GM21723 (cell line): Measurements from ENCODE around the gene RNU5B-1.
"Not testable (repeated sequence)": the region's sequence is repeated elsewhere in the genome, so short reads cannot be mapped to it uniquely, and the experiment has no call there.

Source experiments
- ATAC-seq: cut with Tn5 transposase; IDR thresholded peaks from one replicate; pipeline ENCODE4 v1.9.1; 2021; ENCODE audit warnings: mild to moderate bottlenecking, moderate library complexity; ENCODE audit not compliant: unreplicated experiment

RNU5B-1 gene

DNA sequence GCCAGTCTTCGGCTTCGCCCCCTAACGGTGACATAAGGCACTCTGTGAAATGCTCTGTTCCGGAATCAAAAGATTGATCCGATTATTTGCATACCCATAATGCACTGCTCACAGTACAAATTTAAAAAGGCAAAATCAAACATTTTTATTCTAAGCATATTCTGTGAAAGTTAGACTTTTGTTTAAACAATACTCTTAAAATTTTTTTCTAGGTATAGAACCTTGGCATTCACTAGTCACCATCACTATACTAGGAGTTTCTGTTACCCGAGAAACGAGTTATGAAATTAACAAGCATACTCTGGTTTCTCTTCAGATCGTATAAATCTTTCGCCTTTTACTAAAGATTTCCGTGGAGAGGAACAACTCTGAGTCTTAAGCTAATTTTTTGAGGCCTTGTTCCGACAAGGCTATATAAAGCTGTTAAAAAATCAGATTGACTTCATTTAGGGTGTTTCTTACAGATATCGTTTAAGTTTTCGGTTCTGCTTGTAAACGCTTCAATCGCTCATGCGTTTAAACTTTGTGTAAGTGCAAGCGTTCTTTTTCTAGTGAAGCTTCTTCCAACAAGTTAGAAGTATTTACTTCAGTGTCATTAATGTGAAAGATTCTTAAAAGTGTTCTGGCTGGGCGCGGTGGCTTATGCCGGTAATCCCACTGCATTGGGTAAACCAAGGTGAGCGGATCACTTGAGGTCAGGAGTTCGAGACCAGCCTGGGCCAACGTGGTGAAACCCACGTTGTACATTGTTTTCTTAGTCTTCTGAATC, at the start of gene RNU5B-1:
RNU5B-1 (plus strand) TSS at position 297 of the 769 bp plus-strand sequence.
- peak; percentile 68 for ATAC-seq

DNA sequence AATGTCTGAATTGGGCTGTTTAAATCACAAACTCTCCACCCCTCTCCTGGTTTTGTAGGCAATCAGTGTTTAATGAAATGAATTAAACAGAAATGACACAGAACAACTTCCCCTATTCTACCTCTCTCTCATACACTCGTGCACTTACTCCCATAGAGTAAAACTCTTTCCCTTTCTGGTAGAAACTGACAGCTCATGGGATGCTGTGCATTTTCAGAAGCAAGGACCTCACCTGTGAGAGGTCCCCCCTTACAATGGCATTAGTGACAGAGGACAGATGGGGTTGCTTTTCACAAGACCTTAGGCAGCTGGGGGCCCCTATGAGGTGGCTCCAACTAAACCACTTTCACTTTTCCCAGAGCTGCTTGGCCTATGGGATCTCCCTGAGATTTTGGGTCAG, 49.7 kb upstream of the RNU5B-1 start:
- ATAC-seq = no peak

- ATAC-seq = no peak
Observed at GRCh38 chr15:65255486-65256140, 48.9 kb upstream of the RNU5B-1 start.

GRCh38 chr15:65258375-65259262, 45.9 kb upstream of the RNU5B-1 start:
- ATAC-seq = no peak

- ATAC-seq = no peak
Observed at GRCh38 chr15:65259367-65259797, 45.1 kb upstream of the RNU5B-1 start.

- no peak for ATAC-seq
Observed at GRCh38 chr15:65260968-65261367, 43.5 kb upstream of the RNU5B-1 start.

GRCh38 chr15:65263313-65263712, 41.2 kb upstream of the RNU5B-1 start:
- ATAC-seq = no peak

DNA sequence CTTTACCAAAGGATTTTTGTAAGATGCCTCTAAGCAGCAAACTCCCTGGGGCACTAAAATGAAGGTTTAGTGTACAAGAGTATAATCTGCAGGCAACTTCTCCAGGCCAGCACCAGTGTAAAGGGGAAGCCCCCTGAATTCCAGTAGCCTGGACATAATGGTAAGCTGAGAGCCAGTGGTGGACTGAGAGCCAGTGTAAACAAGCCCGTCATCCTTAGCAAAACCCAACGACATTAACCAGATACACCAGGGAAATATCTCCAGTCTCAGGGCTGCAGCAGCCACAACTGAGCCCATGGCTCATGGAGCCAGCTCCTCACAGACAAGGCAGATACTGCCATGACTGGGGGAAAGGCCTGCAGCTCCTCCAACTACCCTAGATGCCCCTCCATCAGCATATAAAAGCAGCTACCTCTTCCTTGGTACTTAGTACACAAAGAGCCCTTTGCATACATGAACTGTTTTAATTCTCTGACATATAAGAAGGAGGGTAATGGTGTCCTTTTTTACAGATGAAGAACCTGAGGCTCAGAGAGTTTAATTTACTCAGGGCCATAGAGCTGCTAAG, 39.5 kb upstream of the RNU5B-1 start:
- ATAC-seq = no peak

- ATAC-seq = no peak
Observed at GRCh38 chr15:65266469-65266868, 38.0 kb upstream of the RNU5B-1 start.

- no peak for ATAC-seq
Observed at GRCh38 chr15:65268411-65268810, 36.1 kb upstream of the RNU5B-1 start.

DNA sequence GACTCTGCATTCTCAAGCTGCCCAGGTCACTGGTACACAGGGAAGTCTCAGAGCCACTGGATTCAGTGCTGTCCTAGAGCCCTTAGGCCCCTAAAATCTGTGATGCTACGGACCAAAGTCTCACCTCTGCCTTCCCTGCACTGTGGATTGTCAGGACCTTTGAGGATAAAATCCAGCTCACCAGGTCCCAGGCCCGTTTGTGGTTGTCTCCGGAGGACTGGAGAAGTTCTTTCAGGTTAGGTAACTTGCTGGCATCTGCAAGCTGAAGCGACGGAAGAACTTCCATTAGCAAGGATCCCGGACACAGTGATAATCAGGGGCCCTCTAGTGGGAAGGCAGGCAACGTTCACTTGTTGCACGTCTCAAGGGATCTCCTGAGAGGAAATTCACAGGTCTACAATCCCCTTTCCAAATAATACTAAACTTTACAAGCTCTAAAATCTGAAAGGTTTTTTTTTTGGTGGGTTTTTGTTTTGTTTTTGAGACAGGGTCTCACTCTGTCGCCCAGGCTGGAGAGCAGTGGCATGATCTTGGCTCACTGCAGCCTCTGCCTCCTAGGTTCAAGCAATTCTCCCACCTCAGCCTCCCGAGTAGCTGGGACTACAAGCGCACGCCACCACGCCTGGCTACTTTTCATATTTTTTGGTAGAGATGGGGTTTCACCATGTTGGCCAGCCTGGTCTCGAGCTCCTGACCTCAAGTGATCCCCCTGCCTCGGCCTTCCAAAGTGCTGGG, 33.5 kb upstream of the RNU5B-1 start:
- not testable (repeated sequence) for ATAC-seq

DNA sequence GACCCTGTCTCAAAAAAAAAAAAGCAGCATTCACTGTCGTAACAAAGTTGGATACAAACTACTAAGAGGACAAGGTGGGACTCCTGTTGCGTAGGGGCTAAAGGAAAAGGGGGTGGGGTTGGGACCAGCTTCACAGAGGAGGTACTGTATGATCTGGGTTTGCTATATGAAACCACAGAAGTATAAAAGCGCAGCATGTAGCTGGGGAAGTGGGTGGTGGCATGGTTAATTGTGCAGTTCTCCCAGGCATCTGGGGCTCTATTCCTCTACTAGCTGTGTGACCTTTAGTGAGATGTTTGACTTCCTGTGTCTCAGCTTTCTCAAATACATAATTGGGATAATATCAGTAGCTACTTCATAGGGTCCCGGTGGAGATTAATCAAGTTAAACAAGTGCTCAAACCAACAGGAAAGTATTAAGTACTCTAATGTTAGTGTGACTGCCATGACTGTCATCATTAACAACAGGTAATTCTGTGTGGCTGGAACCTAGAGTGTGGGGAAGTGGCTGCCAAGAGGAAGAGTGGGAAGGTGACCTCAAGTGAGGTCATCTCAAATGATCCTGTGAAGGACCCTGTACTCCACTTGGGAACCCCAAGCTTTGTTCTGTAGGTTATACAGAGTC, 29.3 kb upstream of the RNU5B-1 start:
- ATAC-seq = no peak

DNA sequence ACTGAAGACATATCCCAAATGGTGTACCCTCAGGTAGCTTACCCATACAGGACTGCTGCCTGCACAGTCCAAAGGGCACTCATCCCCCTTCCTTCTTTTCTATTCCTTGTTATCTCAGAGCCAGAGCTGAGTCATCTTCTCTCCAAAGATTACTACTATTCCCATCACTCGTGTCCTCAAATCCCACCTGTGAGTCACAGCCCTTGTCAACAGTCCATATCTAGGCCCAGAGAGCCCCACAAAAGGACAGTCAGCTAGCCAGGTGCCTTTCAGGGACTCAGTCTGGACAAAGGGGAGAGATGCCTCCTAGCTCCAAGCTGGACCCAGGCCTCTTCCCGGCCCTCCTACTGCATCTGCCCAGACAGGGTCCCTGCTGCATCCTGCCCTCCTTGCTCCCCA, 28.8 kb upstream of the RNU5B-1 start:
- no peak for ATAC-seq

- no peak for ATAC-seq
Observed at GRCh38 chr15:65277015-65277414, 27.5 kb upstream of the RNU5B-1 start.

GRCh38 chr15:65278480-65278879, 26.0 kb upstream of the RNU5B-1 start:
- ATAC-seq = no peak

DNA sequence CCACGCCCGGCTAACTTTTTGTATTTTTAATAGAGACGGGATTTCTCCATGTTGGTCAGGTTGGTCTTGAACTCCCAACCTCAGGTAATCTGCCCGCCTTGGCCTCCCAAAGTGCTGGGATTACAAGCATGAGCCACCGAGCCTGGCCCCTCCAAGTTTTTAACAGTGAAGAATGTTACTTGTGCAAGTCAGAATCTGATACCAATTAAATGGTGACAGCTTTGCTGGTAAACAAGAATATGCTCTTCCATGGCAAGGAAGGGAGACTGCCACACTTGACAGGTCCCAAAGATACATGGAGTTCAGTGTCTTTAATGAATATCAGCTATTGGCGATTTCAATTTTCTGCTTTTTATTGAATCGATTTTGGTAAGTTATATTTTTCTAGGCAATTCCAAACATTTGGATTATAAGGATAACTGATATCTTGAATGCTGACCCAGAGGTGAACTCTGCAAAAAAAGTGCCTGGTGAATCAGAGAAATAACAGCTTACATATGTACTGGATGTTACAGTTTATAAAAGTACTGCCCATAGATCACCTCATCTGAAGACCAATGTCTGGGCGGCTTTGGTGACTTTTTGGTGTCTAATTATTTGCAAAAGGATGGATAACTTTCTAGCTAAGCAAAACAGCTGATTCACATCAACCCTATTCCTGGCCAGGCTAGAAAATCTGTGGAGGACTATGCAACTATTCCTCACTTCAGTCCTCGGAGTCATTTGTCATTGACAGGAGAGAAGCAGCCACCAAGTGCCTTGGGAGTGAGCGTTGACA, 19.0 kb upstream of the RNU5B-1 start:
- ATAC-seq = no peak

DNA sequence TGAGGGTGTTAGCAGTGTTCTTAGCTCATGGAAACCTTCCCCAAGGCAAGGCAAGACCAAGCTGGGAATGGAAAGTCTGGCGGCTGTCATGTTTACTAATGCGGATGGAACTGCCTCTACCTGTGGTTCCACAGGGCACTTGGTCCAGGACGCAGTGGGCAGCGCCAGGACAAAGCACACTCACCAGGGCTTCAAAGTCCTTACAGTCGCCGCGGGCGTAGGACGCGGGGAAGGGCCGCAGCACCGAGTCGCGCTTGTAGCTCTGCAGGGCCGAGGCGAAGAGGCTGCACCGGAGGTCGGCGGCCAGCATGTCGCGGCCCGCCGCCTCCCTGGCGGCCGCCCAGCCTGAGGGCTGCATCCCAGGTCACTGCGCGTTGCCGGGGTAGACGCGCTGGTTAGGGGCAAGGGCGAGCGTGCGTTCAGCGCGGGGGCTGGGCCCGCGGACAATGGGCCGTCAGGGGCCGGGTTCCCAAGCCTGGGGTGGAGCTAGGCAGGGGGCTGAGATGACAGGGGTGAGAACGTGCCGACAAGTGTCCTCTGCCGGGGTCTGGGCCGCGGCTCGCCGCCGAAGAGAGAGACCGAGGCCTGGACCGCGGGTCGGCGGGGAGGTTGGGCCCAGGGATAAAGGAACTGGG, 18.3 kb upstream of the RNU5B-1 start:
- peak; percentile 29 for ATAC-seq

DNA sequence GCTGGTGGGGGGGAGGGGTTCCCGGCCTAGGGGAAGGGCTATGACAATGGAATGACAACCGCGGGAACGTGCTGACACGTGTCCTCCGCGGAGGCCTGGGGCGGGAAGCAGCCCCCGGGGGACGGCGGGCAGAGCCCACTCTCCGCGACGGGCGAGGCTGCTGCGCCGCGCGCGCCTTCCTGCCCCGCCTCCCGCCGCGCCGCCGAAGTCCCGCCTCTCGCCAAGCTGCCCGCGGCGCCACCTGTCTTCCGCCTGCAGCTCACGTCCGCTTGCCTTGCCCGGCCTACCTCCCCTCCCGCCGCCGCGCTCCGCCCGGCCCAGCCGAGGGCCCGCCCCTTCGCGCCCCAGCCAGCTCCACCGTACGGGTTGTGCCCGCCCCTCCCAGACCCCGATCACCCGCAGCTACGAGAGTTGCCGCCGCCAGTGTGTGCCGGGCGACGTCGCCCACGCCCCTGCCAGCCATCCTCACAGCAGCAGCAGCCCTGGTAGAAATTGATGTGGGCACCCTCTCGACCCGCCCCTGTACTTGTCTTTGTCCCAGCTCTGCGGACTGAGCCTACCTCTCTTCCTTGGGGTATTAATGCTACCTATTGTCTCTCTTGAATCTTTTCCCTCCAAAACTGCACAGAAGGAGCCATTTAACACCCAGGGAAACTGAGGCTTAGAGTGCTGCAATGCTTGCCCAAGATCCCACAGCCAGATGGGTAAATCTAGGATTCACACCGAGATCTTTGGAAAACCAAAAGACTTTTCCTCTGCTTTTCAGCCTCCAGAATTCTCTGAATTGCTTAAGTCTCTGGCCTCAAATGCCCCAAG, 17.6 kb upstream of the RNU5B-1 start, which contains the start of gene PARP16:
PARP16 (minus strand) TSS at position 180 of the 816 bp plus-strand sequence. CDS start 457 bp downstream, outside the sequence.
- peak; percentile 92 for ATAC-seq
